Lower leg skin (tissue), 4 donors: ENCODE measurements around the gene C9orf50. TPM values are rescaled to one million over a fixed set of nuclear protein-coding genes. Genes with fewer than 3 reads are reported as not detected.

ENCODE experiments used
- DNase-seq, 2 donors: peaks; one replicate each; pipeline ENCODE4 v3.0.0-alpha.2; 2019; ENCODE audit warnings: low spot score in 2 of 2
- H3K4me3 ChIP-seq: fragments of 200-600 bp; sonication (generic); 2 replicates; pipeline ENCODE4 v1.5.1; 2017; ENCODE audit warnings: mild to moderate bottlenecking, low read depth; ENCODE audit not compliant: poor library complexity, severe bottlenecking
- POLR2A ChIP-seq, 2 donors: fragments of 450-650 bp; IDR thresholded peaks; one replicate each; pipeline ENCODE4 v1.6.1; 2016 to 2017; ENCODE audit warnings: antibody characterized with exemption in 2 of 2, mild to moderate bottlenecking in 1 of 2, moderate library complexity in 1 of 2
- WGBS, 2 donors: methylation state at CpG; one replicate each; pipeline ENCODE4 v1.1.5; 2018; 5-methylcytosine and 5-hydroxymethylcytosine counted together
- intact Hi-C: fragments of 100-400 bp; cut with DNase I; formaldehyde crosslinking; loops from one replicate; pipeline ENCODE4 v1.15.0; 2023; ENCODE audit warnings: low total_unique reads
- total RNA-seq, 4 donors: library from RNA; depleted of rRNA; stranded (reverse); fragments of >200 nt; gene quantifications; one replicate each; pipeline ENCODE4 v1.1.0, GENCODE V29; 2016
- TF ChIP-seq, protein P1 (sequence below), 3 donors: fragments of 450-650 bp; IDR thresholded peaks; one replicate each; pipeline ENCODE4 v1.5.1; 2016; ENCODE audit warnings: antibody characterized with exemption in 3 of 3, mild to moderate bottlenecking in 3 of 3, moderate library complexity in 2 of 3

C9orf50 gene
- total RNA-seq, 4 donors from 2014 or later: not detected

DNA sequence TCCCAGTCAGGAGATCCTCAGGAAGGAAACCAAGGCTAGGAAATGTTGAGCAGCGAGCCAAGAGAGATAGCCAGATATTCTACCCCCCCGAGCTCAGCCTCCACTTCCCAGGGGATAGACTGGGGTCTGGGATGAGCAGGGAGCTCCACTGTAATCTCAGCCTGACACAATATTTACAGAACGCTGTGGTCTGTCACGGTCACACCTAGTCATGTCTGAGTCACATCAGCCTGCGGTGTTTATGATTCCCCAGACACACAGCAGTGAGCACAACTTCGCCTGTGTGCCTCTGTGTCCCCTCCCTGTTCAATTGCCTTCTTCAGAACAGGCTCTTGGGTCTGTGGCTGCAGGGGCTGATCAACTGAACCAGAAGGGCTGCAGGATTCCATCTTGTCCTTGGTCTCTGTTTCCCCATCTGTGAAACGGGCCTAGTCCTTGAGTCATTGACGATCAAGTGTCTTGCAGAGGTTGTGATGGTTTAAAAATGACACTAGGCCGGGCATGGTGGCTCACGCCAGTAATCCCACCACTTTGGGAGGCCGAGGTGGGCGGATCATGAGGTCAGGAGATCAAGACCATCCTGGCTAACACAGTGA lies 36.0 kb upstream of the C9orf50 start:
- 74 to 89% methylated on average over 12 of the region's 12 CpGs for WGBS, 2 donors
- no peak for DNase-seq
- intact Hi-C loops: no loop called here

DNA sequence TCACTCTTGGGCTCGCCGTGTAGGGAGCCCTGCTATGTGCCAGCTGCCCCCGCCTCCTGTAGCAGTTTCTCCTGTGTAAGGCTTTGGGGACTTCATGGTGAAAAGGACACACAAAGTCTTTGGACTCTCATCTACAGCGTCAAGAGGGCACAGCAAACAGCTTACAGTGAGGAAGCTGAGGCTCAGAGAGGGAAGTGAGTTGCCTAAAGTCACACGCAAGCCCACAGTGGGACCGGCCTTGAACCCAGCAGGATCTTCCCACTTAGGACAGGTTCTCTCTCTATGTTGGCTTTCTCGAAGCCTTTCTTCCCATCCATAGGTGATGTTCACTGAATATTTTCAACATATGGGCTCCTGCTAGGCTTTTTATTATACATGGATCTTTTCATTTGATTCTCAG lies 34.8 kb upstream of the C9orf50 start:
- intact Hi-C loops: no loop called here
- H3K4me3 ChIP-seq: no peak overlapping the region
- DNase-seq: no peak
- 78 to 99% methylated on average over 7 of the region's 7 CpGs for WGBS, 2 donors
- TF ChIP-seq, protein P1, sequence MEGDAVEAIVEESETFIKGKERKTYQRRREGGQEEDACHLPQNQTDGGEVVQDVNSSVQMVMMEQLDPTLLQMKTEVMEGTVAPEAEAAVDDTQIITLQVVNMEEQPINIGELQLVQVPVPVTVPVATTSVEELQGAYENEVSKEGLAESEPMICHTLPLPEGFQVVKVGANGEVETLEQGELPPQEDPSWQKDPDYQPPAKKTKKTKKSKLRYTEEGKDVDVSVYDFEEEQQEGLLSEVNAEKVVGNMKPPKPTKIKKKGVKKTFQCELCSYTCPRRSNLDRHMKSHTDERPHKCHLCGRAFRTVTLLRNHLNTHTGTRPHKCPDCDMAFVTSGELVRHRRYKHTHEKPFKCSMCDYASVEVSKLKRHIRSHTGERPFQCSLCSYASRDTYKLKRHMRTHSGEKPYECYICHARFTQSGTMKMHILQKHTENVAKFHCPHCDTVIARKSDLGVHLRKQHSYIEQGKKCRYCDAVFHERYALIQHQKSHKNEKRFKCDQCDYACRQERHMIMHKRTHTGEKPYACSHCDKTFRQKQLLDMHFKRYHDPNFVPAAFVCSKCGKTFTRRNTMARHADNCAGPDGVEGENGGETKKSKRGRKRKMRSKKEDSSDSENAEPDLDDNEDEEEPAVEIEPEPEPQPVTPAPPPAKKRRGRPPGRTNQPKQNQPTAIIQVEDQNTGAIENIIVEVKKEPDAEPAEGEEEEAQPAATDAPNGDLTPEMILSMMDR (IDR thresholded peaks at IDR 0.05): no peak
- no peak for TF ChIP-seq POLR2A (IDR thresholded peaks at IDR 0.05)

More for the DNA sequence above, 36.0 kb upstream of the C9orf50 start:
- H3K4me3 ChIP-seq: no peak overlapping the region
- TF ChIP-seq, protein P1 (IDR thresholded peaks at IDR 0.05): no peak
- TF ChIP-seq POLR2A (IDR thresholded peaks at IDR 0.05): no peak

DNA sequence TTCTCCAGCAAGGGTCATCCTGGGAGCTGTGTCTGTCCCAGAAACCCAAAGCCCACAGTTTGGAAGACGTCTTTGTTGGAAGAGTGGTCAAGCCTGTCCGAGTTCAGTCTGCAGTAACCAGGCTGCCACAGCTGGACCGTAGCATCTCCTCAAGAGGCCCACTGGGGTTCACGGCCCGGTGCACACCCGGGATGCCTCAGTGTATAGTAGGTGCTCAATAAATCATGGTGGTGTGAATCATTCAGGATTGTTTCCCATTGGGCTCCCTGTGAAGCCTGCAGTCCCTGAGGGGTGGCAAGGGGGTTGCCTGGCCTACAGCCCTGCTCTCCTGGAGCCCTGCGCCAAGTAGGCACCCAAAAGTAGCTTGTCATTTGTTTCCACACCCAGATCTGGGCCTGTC lies 34.3 kb upstream of the C9orf50 start:
- 97 to 98% methylated on average over 6 to 7 of the region's 7 CpGs for WGBS, 2 donors
- no peak for DNase-seq
- TF ChIP-seq POLR2A (IDR thresholded peaks at IDR 0.05): no peak
- TF ChIP-seq, protein P1 (IDR thresholded peaks at IDR 0.05): no peak
- intact Hi-C loops: no loop called here
- no peak overlapping the region for H3K4me3 ChIP-seq

DNA sequence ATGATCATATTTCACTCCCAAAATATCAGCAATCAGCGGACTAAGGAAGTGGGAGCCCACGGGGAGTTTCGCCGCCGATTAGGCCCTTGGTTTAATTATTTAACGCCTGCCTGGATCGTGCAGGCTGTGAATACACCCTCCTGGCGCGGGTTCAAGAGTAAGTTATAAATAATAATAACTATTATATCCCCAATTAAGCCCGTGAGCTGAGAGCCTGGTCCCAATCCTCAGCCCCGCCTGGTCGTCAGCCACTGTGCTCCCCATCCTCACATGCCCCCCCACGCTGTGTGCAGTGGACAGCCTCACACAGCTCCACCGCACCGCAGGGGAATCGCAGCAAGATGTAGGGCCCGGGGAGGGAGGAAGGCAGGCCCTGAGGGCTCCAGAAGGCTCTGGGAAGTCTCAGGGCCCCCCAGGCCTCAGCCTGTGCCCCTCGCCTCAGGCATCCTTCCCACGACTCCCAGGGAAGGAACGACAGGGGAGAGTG lies 33.7 kb upstream of the C9orf50 start:
- TF ChIP-seq, protein P1 (IDR thresholded peaks at IDR 0.05): no peak
- no peak for TF ChIP-seq POLR2A (IDR thresholded peaks at IDR 0.05)
- DNase-seq: no peak
- intact Hi-C loops: no loop called here
- WGBS, 2 donors: 39 to 53% methylated on average over 20 of the region's 20 CpGs
- H3K4me3 ChIP-seq: no peak overlapping the region

DNA sequence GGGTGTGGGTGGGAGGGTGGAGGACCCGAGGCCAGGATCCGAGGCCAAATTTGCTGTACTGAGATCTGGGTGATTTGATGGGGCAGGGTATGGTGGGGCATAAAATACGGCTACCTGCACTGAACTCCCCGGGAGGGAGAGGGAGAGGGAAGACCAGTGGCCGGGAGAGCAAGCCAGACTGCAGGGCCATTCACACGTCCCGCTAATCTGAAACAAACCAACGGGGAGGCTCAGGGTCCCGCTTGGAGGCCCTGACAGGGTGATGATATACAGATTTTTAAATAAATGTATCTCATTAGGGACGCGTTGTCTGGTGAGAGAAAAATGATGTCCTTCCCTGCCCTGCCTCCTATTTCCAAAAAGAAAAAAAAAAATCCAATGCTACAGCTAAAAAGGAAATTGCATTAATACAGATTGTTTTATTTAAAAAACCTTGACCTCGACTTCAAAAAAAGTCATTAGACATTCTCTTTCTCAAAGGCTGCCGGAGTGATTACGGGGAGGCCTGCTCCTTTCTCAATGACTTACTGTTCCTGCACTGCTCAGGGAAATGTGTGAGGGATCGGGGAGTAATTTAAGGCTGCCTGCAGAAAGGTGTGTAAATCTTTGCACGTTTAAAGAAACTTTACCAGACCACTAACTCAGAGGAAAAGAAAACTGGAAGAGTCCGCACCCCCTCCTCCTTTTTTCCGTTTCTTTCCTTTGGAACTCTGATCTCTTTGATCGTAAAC lies 33.1 kb upstream of the C9orf50 start:
- DNase-seq: no peak
- 55 to 62% methylated on average over 19 of the region's 19 CpGs for WGBS, 2 donors
- TF ChIP-seq POLR2A (IDR thresholded peaks at IDR 0.05): no peak
- TF ChIP-seq, protein P1 (IDR thresholded peaks at IDR 0.05): no peak
- no peak overlapping the region for H3K4me3 ChIP-seq
- intact Hi-C loops: no loop called here
